Upper lobe of left lung (tissue), 6 donors: Measurements from ENCODE around the gene PLVAP. TPM values are rescaled to one million over a fixed set of nuclear protein-coding genes. Genes with fewer than 3 reads are reported as not detected.

Experiments used
- ATAC-seq, 2 donors: fragments of 200-7000 bp; cut with Tn5 transposase; one replicate each; pipeline ENCODE4 v1.9.1; 2022; ENCODE audit warnings: mild to moderate bottlenecking in 2 of 2, moderate library complexity in 2 of 2; ENCODE audit not compliant: low FRiP score in 2 of 2
- DNase-seq, 2 donors: peaks; one replicate each; pipeline ENCODE4 v3.0.0-alpha.2; 2019 to 2020
- H3K27ac ChIP-seq, 4 donors: fragments of 200-600 bp; sonication (generic); one replicate each; pipeline ENCODE4 v1.5.1; 2016 to 2019
- H3K27me3 ChIP-seq, 4 donors: fragments of 200-600 bp; sonication (generic); one replicate each; pipeline ENCODE4 v1.5.1; 2017 to 2019
- H3K36me3 ChIP-seq, 4 donors: fragments of 200-600 bp; sonication (generic); one replicate each; pipeline ENCODE4 v1.5.1; 2016 to 2019
- H3K4me1 ChIP-seq, 4 donors: fragments of 200-600 bp; sonication (generic); one replicate each; pipeline ENCODE4 v1.5.1; 2018 to 2019
- H3K4me3 ChIP-seq, 4 donors: fragments of 200-600 bp; sonication (generic); one replicate each; pipeline ENCODE4 v1.5.1; 2017 to 2019; ENCODE audit warnings: mild to moderate bottlenecking in 2 of 4, moderate library complexity in 1 of 4
- H3K9me3 ChIP-seq, 4 donors: fragments of 200-600 bp; sonication (generic); one replicate each; pipeline ENCODE4 v1.5.1; 2018 to 2019
- CTCF ChIP-seq, 6 experiments: fragments of 450-650 bp in 4 of 6; fragments of 200-600 bp in 2 of 6; sonication (generic) in 2 of 6; IDR thresholded peaks; one replicate each; pipeline ENCODE4 v1.5.1; 2016 to 2019; ENCODE audit warnings: antibody characterized with exemption in 6 of 6
- EP300 ChIP-seq, 4 donors: sonication (generic); formaldehyde crosslinking; IDR thresholded peaks; one replicate each; pipeline ENCODE4 v1.5.1; 2017; ENCODE audit warnings: antibody characterized with exemption in 4 of 4, control low read depth in 2 of 4
- POLR2A ChIP-seq, 4 donors: fragments of 450-650 bp; IDR thresholded peaks; one replicate each; pipeline ENCODE4 v1.5.1; 2016 to 2017; ENCODE audit warnings: antibody characterized with exemption in 4 of 4, mild to moderate bottlenecking in 2 of 4
- POLR2AphosphoS5 ChIP-seq, 2 donors: sonication (generic); formaldehyde crosslinking; IDR thresholded peaks; one replicate each; pipeline ENCODE4 v1.5.1; 2017; ENCODE audit warnings: antibody characterized with exemption in 2 of 2
- WGBS, 2 donors: methylation state at CpG; one replicate each; pipeline ENCODE4 v1.1.5; 2017 to 2018; 5-methylcytosine and 5-hydroxymethylcytosine counted together
- total RNA-seq, 6 donors: library from RNA; depleted of rRNA in 4 of 6; stranded (reverse); fragments of >200 nt in 4 of 6; gene quantifications; one replicate each; pipeline versions ENCODE4 v1.1.0 to v1.2.1, GENCODE V29; 2016 to 2021
- donor health status: DM: no; HTN: no; CAD: no; lungs with moderate emphysema.
- donor health status: DM: no; HTN: yes; CAD: no; lungs with severe emphysema.

Gene PLVAP
- total RNA-seq, 6 donors from 2014 or later: 1.0 to 103 (median 6.9) TPM

- DNase-seq (peak; percentile 62 to 92), ATAC-seq (peak; percentile 74 to 75)
- H3K36me3 ChIP-seq: no peaks in the 10 kb centered on the region
- H3K27me3 ChIP-seq: peaks cover 0 to 5% (median 0%) of the 10 kb centered on the region in 4 donors
- TF ChIP-seq POLR2AphosphoS5 (IDR thresholded peaks at IDR 0.05): no peak
- TF ChIP-seq POLR2A (IDR thresholded peaks at IDR 0.05): no peak
- TF ChIP-seq CTCF (IDR thresholded peaks at IDR 0.05): peak; percentile 81 to 91 (median 89)
- no peak for TF ChIP-seq EP300 (IDR thresholded peaks at IDR 0.05)
- peaks cover 21 to 32% (median 24%) of the 10 kb centered on the region in 4 donors for H3K4me1 ChIP-seq
- WGBS, 2 donors: 52 to 58% methylated on average over 8 to 13 of the region's 20 CpGs
- no peaks in the 10 kb centered on the region for H3K9me3 ChIP-seq
- no peak overlapping the region for H3K4me3 ChIP-seq
- H3K27ac ChIP-seq: no peak overlapping the region
Observed at GRCh38 chr19:17385878-17386611, 8.9 kb upstream of the PLVAP start.

- H3K27me3 ChIP-seq: no peaks in the 10 kb centered on the region
- peaks cover 25 to 45% (median 35%) of the 10 kb centered on the region in 4 donors for H3K4me1 ChIP-seq
- H3K36me3 ChIP-seq: no peaks in the 10 kb centered on the region
- no peak for TF ChIP-seq POLR2AphosphoS5 (IDR thresholded peaks at IDR 0.05)
- TF ChIP-seq CTCF (IDR thresholded peaks at IDR 0.05): no peak
- no peak for TF ChIP-seq POLR2A (IDR thresholded peaks at IDR 0.05)
- TF ChIP-seq EP300 (IDR thresholded peaks at IDR 0.05): no peak
- H3K4me3 ChIP-seq: no peak overlapping the region
- no peak for ATAC-seq
- no peak overlapping the region for H3K27ac ChIP-seq
- no peak for DNase-seq
- H3K9me3 ChIP-seq: no peaks in the 10 kb centered on the region
- WGBS, 2 donors: 99% methylated on average over 5 of the region's 5 CpGs
Observed at GRCh38 chr19:17380426-17381138, 3.4 kb upstream of the PLVAP start.

GRCh38 chr19:17379221-17379631 is 2.1 kb upstream of the PLVAP start:
- WGBS, 2 donors: 24 to 49% methylated on average over 5 to 14 of the region's 14 CpGs
- TF ChIP-seq EP300 (IDR thresholded peaks at IDR 0.05) (no peak), POLR2A (IDR thresholded peaks at IDR 0.05) (no peak), POLR2AphosphoS5 (IDR thresholded peaks at IDR 0.05) (no peak), CTCF (IDR thresholded peaks at IDR 0.05) (no peak)
- Histone ChIP-seq H3K4me3 (no peak overlapping the region), H3K4me1 (peaks cover 25 to 44% (median 33%) of the 10 kb centered on the region in 4 donors), H3K27ac (no peak overlapping the region), H3K27me3 (no peaks in the 10 kb centered on the region), H3K9me3 (no peaks in the 10 kb centered on the region), H3K36me3 (no peaks in the 10 kb centered on the region)
- no peak for ATAC-seq
- DNase-seq: no peak

- no peak for ATAC-seq
- H3K36me3 ChIP-seq: no peaks in the 10 kb centered on the region
Observed at GRCh38 chr19:17378271-17378670, 1.1 kb upstream of the PLVAP start.

More at GRCh38 chr19:17378271-17378670, 1.1 kb upstream of the PLVAP start:
- no peaks in the 10 kb centered on the region for H3K9me3 ChIP-seq
- H3K27ac ChIP-seq: no peak overlapping the region
- no peak for DNase-seq
- peaks cover 23 to 40% (median 30%) of the 10 kb centered on the region in 4 donors for H3K4me1 ChIP-seq
- no peaks in the 10 kb centered on the region for H3K27me3 ChIP-seq
- no peak for TF ChIP-seq POLR2AphosphoS5 (IDR thresholded peaks at IDR 0.05)
- TF ChIP-seq EP300 (IDR thresholded peaks at IDR 0.05): no peak
- no peak for TF ChIP-seq POLR2A (IDR thresholded peaks at IDR 0.05)
- no peak for TF ChIP-seq CTCF (IDR thresholded peaks at IDR 0.05)
- no peak overlapping the region for H3K4me3 ChIP-seq
- 62 to 67% methylated on average over 4 to 13 of the region's 13 CpGs for WGBS, 2 donors
